ENCODE measurements around the gene NR4A3. TPM values are rescaled to one million over a fixed set of nuclear protein-coding genes. Genes with fewer than 3 reads are reported as not detected.

NR4A3 gene
- polyA plus RNA-seq, 3 donors = 0.88 to 2.1 (median 0.92) TPM

DNA sequence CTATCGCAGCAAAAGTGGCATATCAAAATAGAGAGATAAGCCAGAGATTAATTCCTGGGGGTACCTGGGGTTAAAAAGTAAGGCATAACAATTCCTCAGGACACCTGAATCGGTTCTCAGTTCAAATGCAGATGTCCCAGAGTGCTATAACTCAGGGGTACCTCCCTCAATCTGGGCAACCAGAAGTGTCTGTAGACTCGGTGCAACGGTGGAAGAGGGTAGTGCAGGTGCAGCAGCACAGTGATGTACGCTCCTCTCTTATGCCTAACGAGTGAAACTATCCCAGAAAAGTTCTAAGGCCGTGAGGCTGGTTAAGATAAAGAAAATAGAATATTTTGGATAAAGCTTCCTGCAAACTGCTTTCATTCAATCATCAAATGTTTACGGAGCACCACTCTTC is 7.9 kb upstream of the NR4A3 start:
- Histone ChIP-seq H3K79me2 (ENCODE audit: insufficient read depth, low read length) (no peaks in the 10 kb centered on the region), H4K20me1 (ENCODE audit: insufficient read depth, low read length) (no peaks in the 10 kb centered on the region), H3K4me2 (replicated peaks; ENCODE audit: extremely low read depth, low read length, poor library complexity, severe bottlenecking) (no peak overlapping the region), H3K9me3 (replicated peaks in 1 of 2; ENCODE audit: control insufficient read depth in 1 of 2, insufficient read depth in 1 of 2, low read length in 2 of 2) (no peaks in the 10 kb centered on the region), H3K4me1 (ENCODE audit: control insufficient read depth in 1 of 2, insufficient read depth in 2 of 2, low read length in 2 of 2) (peaks cover 5% of the 10 kb centered on the region in 2 donors), H3K36me3 (replicated peaks in 1 of 2; ENCODE audit: control insufficient read depth in 1 of 2, insufficient read depth in 2 of 2, low read length in 2 of 2) (no peaks in the 10 kb centered on the region), H3K4me3 (replicated peaks in 1 of 3; ENCODE audit: low read depth in 2 of 3, low read length in 3 of 3) (no peak overlapping the region), H3K9ac (ENCODE audit: insufficient read depth, low read length, poor library complexity, severe bottlenecking) (no peak overlapping the region), H3K27me3 (ENCODE audit: control insufficient read depth in 2 of 2, insufficient read depth in 2 of 2, low read length in 2 of 2) (no peaks in the 10 kb centered on the region), H3K27ac (ENCODE audit: low read depth in 1 of 2, low read length in 2 of 2) (no peak overlapping the region), H2AFZ (ENCODE audit: insufficient read depth, low read depth, low read length, poor library complexity, severe bottlenecking) (no peak overlapping the region)
- H3K9me3 Mint-ChIP-seq = peaks cover 0 to 2% (median 0%) of the 10 kb centered on the region in 7 donors
- H3K27me3 Mint-ChIP-seq (ENCODE audit: low read depth in 3 of 3) = peaks cover 0 to 1% (median 0%) of the 10 kb centered on the region in 3 donors
- intact Hi-C loops (cut with micrococcal nuclease) = no loop called here
- DNase-seq = no peak
- no peak for TF ChIP-seq CTCF (IDR thresholded peaks at IDR 0.05)
- H3K4me3 Mint-ChIP-seq = no peak overlapping the region
- peaks cover 12% of the 10 kb centered on the region for H3K4me1 Mint-ChIP-seq
- WGBS (ENCODE audit: insufficient coverage) = 93% methylated on average over 4 of the region's 8 CpGs
- peaks cover 0 to 1% of the 10 kb centered on the region in 2 donors for H3K36me3 Mint-ChIP-seq
- H3K27ac Mint-ChIP-seq = no peak overlapping the region

- H3K9ac ChIP-seq (ENCODE audit: insufficient read depth, low read length, poor library complexity, severe bottlenecking) = no peak overlapping the region
- Mint-ChIP-seq H3K36me3 (no peaks in the 10 kb centered on the region), H3K27me3 (ENCODE audit: low read depth in 3 of 3) (peaks cover 0 to 1% (median 0%) of the 10 kb centered on the region in 3 donors), H3K27ac (no peak overlapping the region), H3K4me1 (peaks cover 14% of the 10 kb centered on the region), H3K9me3 (peaks cover 0 to 2% (median 0%) of the 10 kb centered on the region in 7 donors), H3K4me3 (no peak overlapping the region)
- H3K4me2 ChIP-seq (replicated peaks; ENCODE audit: extremely low read depth, low read length, poor library complexity, severe bottlenecking) = no peak overlapping the region
- TF ChIP-seq CTCF (IDR thresholded peaks at IDR 0.05) = no peak
- peaks cover 8 to 10% of the 10 kb centered on the region in 2 donors for H3K4me1 ChIP-seq (ENCODE audit: control insufficient read depth in 1 of 2, insufficient read depth in 2 of 2, low read length in 2 of 2)
- no peak overlapping the region for H2AFZ ChIP-seq (ENCODE audit: insufficient read depth, low read depth, low read length, poor library complexity, severe bottlenecking)
- H3K4me3 ChIP-seq (replicated peaks in 1 of 3; ENCODE audit: low read depth in 2 of 3, low read length in 3 of 3) = no peak overlapping the region
- H3K36me3 ChIP-seq (replicated peaks in 1 of 2; ENCODE audit: control insufficient read depth in 1 of 2, insufficient read depth in 2 of 2, low read length in 2 of 2) = no peaks in the 10 kb centered on the region
- no peaks in the 10 kb centered on the region for H3K27me3 ChIP-seq (ENCODE audit: control insufficient read depth in 2 of 2, insufficient read depth in 2 of 2, low read length in 2 of 2)
- DNase-seq = no peak
- no peaks in the 10 kb centered on the region for H3K79me2 ChIP-seq (ENCODE audit: insufficient read depth, low read length)
- no CpG with 5 or more reads among the region's 2 CpGs for WGBS (ENCODE audit: insufficient coverage)
- no peak overlapping the region for H3K27ac ChIP-seq (ENCODE audit: low read depth in 1 of 2, low read length in 2 of 2)
- intact Hi-C loops (cut with micrococcal nuclease) = no loop called here
- H3K9me3 ChIP-seq (replicated peaks in 1 of 2; ENCODE audit: control insufficient read depth in 1 of 2, insufficient read depth in 1 of 2, low read length in 2 of 2) = no peaks in the 10 kb centered on the region
- no peaks in the 10 kb centered on the region for H4K20me1 ChIP-seq (ENCODE audit: insufficient read depth, low read length)
Observed at GRCh38 chr9:99814359-99814758, 7.3 kb upstream of the NR4A3 start.

Data from CD14-positive monocyte (primary cell).